GM10248 (cell line): ENCODE measurements around the gene SLC34A3.

Experiments used
- CTCF ChIA-PET: fragments of 300-600 bp; sonication (Branson Sonifier 250); formaldehyde crosslinking; extraction: SDS; loops from one replicate; lab custom pipeline; 2021; ENCODE audit warnings: antibody characterized with exemption; lab: Yijun Ruan, JAX
- POLR2A ChIA-PET: fragments of 350-650 bp; sonication (Branson Sonifier 250); formaldehyde crosslinking; extraction: SDS; loops from one replicate; lab custom pipeline; 2020; ENCODE audit warnings: antibody characterized with exemption; lab: Yijun Ruan, JAX
- DNase-seq: peaks from one replicate; pipeline ENCODE4 v3.0.0; 2012; ENCODE audit errors: extremely low spot score
- CTCF ChIP-seq: IDR thresholded peaks from 2 replicates; pipeline ENCODE4 v1.5.1; 2012; ENCODE audit warnings: mild to moderate bottlenecking, low read depth; ENCODE audit errors: extremely low read depth, missing control alignments, control extremely low read depth

The SLC34A3 gene

GRCh38 chr9:137186385-137186784 is 44.3 kb upstream of the SLC34A3 start:
- TF ChIP-seq CTCF = no peak
- POLR2A ChIA-PET = no interaction called here
- no peak for DNase-seq
- CTCF ChIA-PET = interaction anchor here (1.5 to 3.3 kb wide), 2 partner anchors 10 to 50 kb away, joined by 7 to 24 read pairs; no protein-coding TSS in a partner anchor

- POLR2A ChIA-PET = no interaction called here
- no peak for DNase-seq
- no peak for TF ChIP-seq CTCF
- CTCF ChIA-PET = interaction anchor here (0.8 to 3.3 kb wide), 12 partner anchors 11 to 140 kb away, joined by 3 to 24 read pairs (median 4); partner anchors contain the start of gene RNF224
Observed at GRCh38 chr9:137187386-137187785, 43.3 kb upstream of the SLC34A3 start.

GRCh38 chr9:137188086-137188489 is 42.6 kb upstream of the SLC34A3 start:
- DNase-seq = no peak
- CTCF ChIA-PET = interaction anchor here (0.8 to 3.3 kb wide), 26 partner anchors 9 to 141 kb away, joined by 3 to 24 read pairs (median 5); partner anchors contain the start of genes CYSRT1, RNF208 and RNF224
- POLR2A ChIA-PET = interaction anchor here (1.0 to 1.8 kb wide), 4 partner anchors 10 to 53 kb away, joined by 4 to 8 read pairs (median 6); partner anchors contain the start of genes TPRN and TUBB4B
- TF ChIP-seq CTCF = no peak

GRCh38 chr9:137188490-137189296 is 42.0 kb upstream of the SLC34A3 start, which contains the start of the genes ANAPC2 and SSNA1:
TSS of gene ANAPC2 (minus strand) at chr9:137188560. CDS start at chr9:137188532, 28 bp downstream.
TSS of gene SSNA1 (plus strand) at chr9:137188676. CDS start at chr9:137188727, 51 bp downstream.
- ChIA-PET CTCF (interaction anchor here (0.8 to 3.3 kb wide), 32 partner anchors 8 to 125 kb away, joined by 3 to 24 read pairs (median 4); partner anchors contain the start of genes CYSRT1, MAN1B1, RNF208 and RNF224), POLR2A (interaction anchor here (0.9 to 1.8 kb wide), 7 partner anchors 10 to 59 kb away, joined by 4 to 9 read pairs (median 6); partner anchors contain the start of genes TPRN and TUBB4B)
- TF ChIP-seq CTCF = peak; percentile 49
- DNase-seq = peak; percentile 97

GRCh38 chr9:137189297-137190295 is 41.1 kb upstream of the SLC34A3 start:
- no peak for TF ChIP-seq CTCF
- DNase-seq = no peak
- POLR2A ChIA-PET = interaction anchor here (0.9 to 1.8 kb wide), 6 partner anchors 9 to 60 kb away, joined by 5 to 9 read pairs (median 7); partner anchors contain the start of genes TPRN and TUBB4B
- CTCF ChIA-PET = interaction anchor here (0.9 to 3.3 kb wide), 31 partner anchors 7 to 126 kb away, joined by 3 to 24 read pairs (median 4); partner anchors contain the start of genes CYSRT1, MAN1B1, RNF208 and RNF224
